Body of pancreas (tissue), 4 donors: ENCODE results near the gene FMNL2. TPM values are rescaled to one million over a fixed set of nuclear protein-coding genes. Genes with fewer than 3 reads are reported as not detected.

Experiments
- ATAC-seq: fragments of 150-250 bp; one replicate; pipeline ENCODE4 v1.9.1; 2016
- DNase-seq, 4 donors: peaks; one replicate each; pipeline ENCODE4 v3.0.0-alpha.2; 2019
- H3K27ac ChIP-seq, 4 donors: fragments of 200-600 bp; sonication (generic); 1 replicate in 3 of 4; 2 replicates in 1 of 4; pipeline versions ENCODE4 v1.5.1 to v1.6.1; 2016 to 2019; ENCODE audit warnings: mild to moderate bottlenecking in 1 of 4, mixed read lengths in 1 of 4, moderate library complexity in 1 of 4
- H3K27me3 ChIP-seq, 2 donors: fragments of 200-600 bp; sonication (generic); one replicate each; pipeline ENCODE4 v1.6.0; 2016; ENCODE audit warnings: mild to moderate bottlenecking in 1 of 2
- H3K36me3 ChIP-seq, 2 donors: fragments of 200-600 bp; sonication (generic); replicated peaks in 1 of 2; 2 replicates each; pipeline ENCODE4 v1.5.1; 2016; ENCODE audit warnings: low read depth in 2 of 2; ENCODE audit not compliant: insufficient read depth in 1 of 2
- H3K4me1 ChIP-seq: fragments of 200-600 bp; sonication (generic); one replicate; pipeline ENCODE4 v1.6.0; 2016
- H3K4me3 ChIP-seq, 2 donors: fragments of 200-600 bp; sonication (generic); 1 replicate in 1 of 2; 2 replicates in 1 of 2; pipeline ENCODE4 v1.5.1; 2016 to 2019
- H3K9me3 ChIP-seq, 3 donors: fragments of 200-600 bp; sonication (generic); 1 replicate in 2 of 3; 2 replicates in 1 of 3; pipeline ENCODE4 v1.5.1; 2016
- CTCF ChIP-seq, 7 experiments: fragments of 450-650 bp in 4 of 7; fragments of 200-600 bp in 3 of 7; sonication (generic) in 3 of 7; IDR thresholded peaks; one replicate each; pipeline ENCODE4 v1.5.1; 2016 to 2019; ENCODE audit warnings: antibody characterized with exemption in 7 of 7
- POLR2A ChIP-seq, 3 donors: fragments of 450-650 bp; IDR thresholded peaks; one replicate each; pipeline ENCODE4 v1.6.1; 2016; ENCODE audit warnings: antibody characterized with exemption in 3 of 3, mild to moderate bottlenecking in 2 of 3
- WGBS, 2 donors: methylation state at CpG; one replicate each; pipeline ENCODE4 v1.1.5; 2017; 5-methylcytosine and 5-hydroxymethylcytosine counted together
- intact Hi-C: fragments of 100-400 bp; cut with DNase I; formaldehyde crosslinking; loops from one replicate; pipeline ENCODE4 v1.15.1; 2023
- total RNA-seq, 2 donors: library from RNA; depleted of rRNA; stranded (reverse); fragments of >200 nt; gene quantifications; one replicate each; pipeline ENCODE4 v1.1.0, GENCODE V29; 2016

FMNL2 gene
- total RNA-seq, 2 donors from 2014 or later: 13.5 to 44.4 TPM

- H3K36me3 ChIP-seq: peaks cover 0 to 5% of the 10 kb centered on the region in 2 donors
- no peak for ATAC-seq
- no peaks in the 10 kb centered on the region for H3K9me3 ChIP-seq
- intact Hi-C loops: no loop called here
- H3K27me3 ChIP-seq: no peaks in the 10 kb centered on the region
- DNase-seq: no peak
- no peaks in the 10 kb centered on the region for H3K4me1 ChIP-seq
- TF ChIP-seq CTCF (IDR thresholded peaks at IDR 0.05): no peak
- TF ChIP-seq POLR2A (IDR thresholded peaks at IDR 0.05): no peak
- 91 to 94% methylated on average over 3 of the region's 3 CpGs for WGBS, 2 donors
- no peak overlapping the region for H3K27ac ChIP-seq
- H3K4me3 ChIP-seq: no peak overlapping the region
These were observed 287.2 kb downstream of the FMNL2 start for GRCh38 chr2:152622219-152622618.

GRCh38 chr2:152623076-152623740 is 288.2 kb downstream of the FMNL2 start:
- H3K27ac ChIP-seq: no peak overlapping the region
- intact Hi-C loops: no loop called here
- H3K36me3 ChIP-seq: peaks cover 0 to 5% of the 10 kb centered on the region in 2 donors
- 81 to 85% methylated on average over 11 to 13 of the region's 13 CpGs for WGBS, 2 donors
- no peak for ATAC-seq
- TF ChIP-seq POLR2A (IDR thresholded peaks at IDR 0.05) (no peak), CTCF (IDR thresholded peaks at IDR 0.05) (no peak)
- no peaks in the 10 kb centered on the region for H3K9me3 ChIP-seq
- no peaks in the 10 kb centered on the region for H3K4me1 ChIP-seq
- no peaks in the 10 kb centered on the region for H3K27me3 ChIP-seq
- H3K4me3 ChIP-seq: no peak overlapping the region
- DNase-seq: no peak

- Histone ChIP-seq H3K4me3 (no peak overlapping the region), H3K4me1 (no peaks in the 10 kb centered on the region), H3K9me3 (no peaks in the 10 kb centered on the region), H3K27ac (no peak overlapping the region), H3K36me3 (peaks cover 0 to 4% of the 10 kb centered on the region in 2 donors), H3K27me3 (no peaks in the 10 kb centered on the region)
- intact Hi-C loops: no loop called here
- TF ChIP-seq POLR2A (IDR thresholded peaks at IDR 0.05): no peak
- TF ChIP-seq CTCF (IDR thresholded peaks at IDR 0.05): no peak
- DNase-seq (no peak), ATAC-seq (no peak)
- WGBS, 2 donors: 96 to 100% methylated on average over 1 of the region's 2 CpGs
These were observed 288.8 kb downstream of the FMNL2 start for GRCh38 chr2:152623775-152624174.

- no peaks in the 10 kb centered on the region for H3K9me3 ChIP-seq
- H3K4me1 ChIP-seq: no peaks in the 10 kb centered on the region
- whole genome bisulfite sequencing, 2 donors: 88 to 94% methylated on average over 3 of the region's 3 CpGs
- H3K27me3 ChIP-seq: no peaks in the 10 kb centered on the region
- peaks cover 0 to 2% of the 10 kb centered on the region in 2 donors for H3K36me3 ChIP-seq
- no peak overlapping the region for H3K4me3 ChIP-seq
- DNase-seq (no peak), ATAC-seq (no peak)
- H3K27ac ChIP-seq: no peak overlapping the region
- intact Hi-C loops: no loop called here
- TF ChIP-seq CTCF (IDR thresholded peaks at IDR 0.05) (no peak), POLR2A (IDR thresholded peaks at IDR 0.05) (no peak)
These were observed 289.8 kb downstream of the FMNL2 start for GRCh38 chr2:152624805-152625204.

- no peaks in the 10 kb centered on the region for H3K9me3 ChIP-seq
- ATAC-seq (no peak), DNase-seq (no peak)
- H3K36me3 ChIP-seq: no peaks in the 10 kb centered on the region
- no peaks in the 10 kb centered on the region for H3K27me3 ChIP-seq
- WGBS, 2 donors: 38 to 41% methylated on average over 4 of the region's 4 CpGs
- H3K27ac ChIP-seq: no peak overlapping the region
- TF ChIP-seq CTCF (IDR thresholded peaks at IDR 0.05) (no peak), POLR2A (IDR thresholded peaks at IDR 0.05) (no peak)
- no peaks in the 10 kb centered on the region for H3K4me1 ChIP-seq
- intact Hi-C loops: no loop called here
- H3K4me3 ChIP-seq: no peak overlapping the region
These were observed 292.0 kb downstream of the FMNL2 start for GRCh38 chr2:152626911-152627339.
